Measurements from ENCODE around the gene KCNK3.

DNA sequence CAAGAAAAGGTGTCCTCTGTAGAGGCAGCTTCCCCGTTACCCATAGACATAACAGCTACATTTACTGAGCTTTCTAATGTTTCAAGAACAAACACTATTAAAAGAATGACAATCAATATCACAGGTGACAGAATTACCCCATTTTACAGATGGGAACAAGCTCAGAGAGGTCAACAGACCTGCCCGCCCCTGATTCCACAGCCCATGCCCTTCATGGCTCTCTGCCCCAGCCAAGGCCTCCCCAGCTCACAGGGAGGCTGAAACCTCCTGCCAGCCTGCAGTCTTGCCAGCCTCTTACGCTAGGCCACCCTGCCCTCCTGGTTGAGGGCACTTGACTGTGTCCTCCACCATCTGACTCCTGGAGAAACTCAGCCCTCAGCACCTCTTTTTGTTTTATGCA, 52.4 kb downstream of the KCNK3 start:
- TF ChIP-seq, protein P1, sequence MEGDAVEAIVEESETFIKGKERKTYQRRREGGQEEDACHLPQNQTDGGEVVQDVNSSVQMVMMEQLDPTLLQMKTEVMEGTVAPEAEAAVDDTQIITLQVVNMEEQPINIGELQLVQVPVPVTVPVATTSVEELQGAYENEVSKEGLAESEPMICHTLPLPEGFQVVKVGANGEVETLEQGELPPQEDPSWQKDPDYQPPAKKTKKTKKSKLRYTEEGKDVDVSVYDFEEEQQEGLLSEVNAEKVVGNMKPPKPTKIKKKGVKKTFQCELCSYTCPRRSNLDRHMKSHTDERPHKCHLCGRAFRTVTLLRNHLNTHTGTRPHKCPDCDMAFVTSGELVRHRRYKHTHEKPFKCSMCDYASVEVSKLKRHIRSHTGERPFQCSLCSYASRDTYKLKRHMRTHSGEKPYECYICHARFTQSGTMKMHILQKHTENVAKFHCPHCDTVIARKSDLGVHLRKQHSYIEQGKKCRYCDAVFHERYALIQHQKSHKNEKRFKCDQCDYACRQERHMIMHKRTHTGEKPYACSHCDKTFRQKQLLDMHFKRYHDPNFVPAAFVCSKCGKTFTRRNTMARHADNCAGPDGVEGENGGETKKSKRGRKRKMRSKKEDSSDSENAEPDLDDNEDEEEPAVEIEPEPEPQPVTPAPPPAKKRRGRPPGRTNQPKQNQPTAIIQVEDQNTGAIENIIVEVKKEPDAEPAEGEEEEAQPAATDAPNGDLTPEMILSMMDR (IDR thresholded peaks at IDR 0.05): no peak
- no peak for TF ChIP-seq ZFX (IDR thresholded peaks at IDR 0.05; ENCODE audit: borderline replicate concordance)
